ENCODE data around the gene TRAPPC11.
"Not testable (repeated sequence)": the region's sequence is repeated elsewhere in the genome, so short reads cannot be mapped to it uniquely, and the experiment has no call there.

TRAPPC11 gene

DNA sequence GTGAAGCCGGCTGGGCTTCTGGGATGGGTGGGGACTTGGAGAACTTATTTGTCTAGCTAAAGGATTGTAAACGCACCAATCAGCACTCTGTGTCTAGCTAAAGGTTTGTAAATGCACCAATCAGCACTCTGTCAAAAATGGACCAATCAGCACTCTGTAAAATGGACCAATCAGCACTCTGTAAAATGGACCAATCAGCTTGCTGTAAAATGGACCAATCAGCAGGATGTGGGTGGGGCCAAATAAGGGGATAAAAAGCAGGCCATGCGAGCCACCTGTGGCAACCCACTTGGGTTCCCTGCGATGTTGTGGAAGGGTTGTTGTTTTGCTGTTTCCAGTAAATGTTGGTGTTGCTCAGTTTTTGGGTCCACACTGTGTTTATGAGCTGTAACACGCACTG is 66.5 kb downstream of the TRAPPC11 start:
- not testable (repeated sequence) for ATAC-seq, H3K27ac Mint-ChIP-seq, H3K9me3 Mint-ChIP-seq, H3K4me3 Mint-ChIP-seq, DNase-seq
- H3K4me1 Mint-ChIP-seq = peaks cover 17% of the 10 kb centered on the region
- peaks cover 27% of the 10 kb centered on the region for H3K27me3 Mint-ChIP-seq

DNA sequence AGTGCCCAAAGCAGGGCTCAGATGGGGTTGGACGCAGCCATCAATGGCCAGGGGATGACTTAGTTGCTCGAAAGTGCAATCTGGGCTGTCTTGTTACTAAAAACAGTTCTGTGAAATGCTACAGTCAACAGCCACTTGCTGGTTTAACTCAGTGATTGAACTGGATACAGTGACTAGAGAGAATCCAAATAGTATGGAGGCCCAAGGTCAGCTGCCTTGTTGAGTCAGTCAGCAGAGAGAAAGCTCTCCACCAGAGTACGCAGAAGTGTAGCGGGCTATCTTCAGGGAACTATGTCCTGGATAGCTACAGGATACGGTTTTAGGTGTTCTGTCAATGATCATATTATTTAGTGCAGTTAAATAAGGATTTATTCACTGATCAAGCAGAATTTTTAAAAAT is 68.4 kb downstream of the TRAPPC11 start:
- ATAC-seq (no peak), DNase-seq (no peak)
- Mint-ChIP-seq H3K27ac (no peak overlapping the region), H3K4me1 (peaks cover 8% of the 10 kb centered on the region), H3K9me3 (no peaks in the 10 kb centered on the region), H3K4me3 (no peak overlapping the region), H3K27me3 (peaks cover 17% of the 10 kb centered on the region)

DNA sequence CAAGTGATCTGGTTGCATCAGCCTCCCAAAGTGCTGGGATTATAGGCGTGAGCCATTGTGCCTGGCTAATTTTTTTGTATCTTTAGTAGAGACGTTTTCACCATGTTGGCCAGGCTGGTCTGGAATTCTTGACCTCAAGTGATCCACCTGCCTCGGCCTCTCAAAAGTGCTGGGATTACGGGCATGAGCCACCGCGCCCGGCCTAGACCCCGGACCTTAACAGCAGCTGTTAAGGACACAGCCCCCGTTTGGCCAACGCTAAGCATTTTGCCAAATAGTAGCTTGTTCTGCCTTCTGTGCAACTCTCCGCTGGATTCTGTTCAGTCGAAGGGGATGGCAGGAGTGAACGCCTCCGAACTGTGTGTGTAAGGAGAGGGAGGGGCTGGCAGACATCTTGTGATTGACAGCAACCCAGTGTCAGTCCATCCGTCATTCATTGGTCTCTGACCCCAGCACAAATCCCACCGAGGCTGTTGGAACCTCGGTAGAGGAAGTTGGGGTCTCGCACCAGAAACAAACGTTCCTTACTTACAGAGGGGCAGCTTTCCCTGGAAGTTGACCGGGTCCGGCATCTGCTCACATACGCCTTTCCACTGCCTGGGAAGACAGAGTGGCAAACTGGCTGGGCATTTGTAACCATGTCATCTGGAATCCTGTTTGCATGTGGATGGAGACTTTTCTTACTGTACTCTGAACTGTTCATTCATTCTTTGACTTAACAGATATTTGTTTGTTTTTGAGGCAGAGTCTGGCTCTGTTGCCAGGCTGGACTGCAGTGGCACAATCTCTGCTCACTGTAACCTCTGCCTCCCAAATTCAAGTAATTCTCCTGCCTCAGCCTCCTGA is 69.4 kb downstream of the TRAPPC11 start:
- H3K27ac Mint-ChIP-seq = no peak overlapping the region
- peaks cover 12% of the 10 kb centered on the region for H3K27me3 Mint-ChIP-seq
- no peak for ATAC-seq
- peaks cover 3% of the 10 kb centered on the region for H3K4me1 Mint-ChIP-seq
- no peaks in the 10 kb centered on the region for H3K9me3 Mint-ChIP-seq
- H3K4me3 Mint-ChIP-seq = no peak overlapping the region
- DNase-seq = no peak

DNA sequence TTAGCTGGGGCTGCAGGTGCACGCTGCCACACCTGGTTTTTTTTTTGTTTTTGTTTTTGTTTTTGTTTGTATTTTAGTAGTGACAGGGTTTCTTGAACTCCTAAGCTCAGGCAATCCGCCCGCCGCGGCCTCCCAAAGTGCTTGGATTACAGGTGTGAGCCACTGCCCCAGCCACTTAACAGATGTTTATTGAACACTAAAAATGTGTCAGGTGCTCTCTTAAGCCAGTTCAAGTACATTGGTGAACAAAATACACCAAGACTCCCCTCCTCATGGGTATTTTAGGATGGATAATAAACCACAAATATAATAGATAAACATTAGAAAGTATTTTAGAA is 69.9 kb downstream of the TRAPPC11 start:
- ATAC-seq = no peak
- H3K9me3 Mint-ChIP-seq = no peaks in the 10 kb centered on the region
- peaks cover 6% of the 10 kb centered on the region for H3K27me3 Mint-ChIP-seq
- no peaks in the 10 kb centered on the region for H3K4me1 Mint-ChIP-seq
- no peak overlapping the region for H3K27ac Mint-ChIP-seq
- DNase-seq = no peak
- H3K4me3 Mint-ChIP-seq = no peak overlapping the region

DNA sequence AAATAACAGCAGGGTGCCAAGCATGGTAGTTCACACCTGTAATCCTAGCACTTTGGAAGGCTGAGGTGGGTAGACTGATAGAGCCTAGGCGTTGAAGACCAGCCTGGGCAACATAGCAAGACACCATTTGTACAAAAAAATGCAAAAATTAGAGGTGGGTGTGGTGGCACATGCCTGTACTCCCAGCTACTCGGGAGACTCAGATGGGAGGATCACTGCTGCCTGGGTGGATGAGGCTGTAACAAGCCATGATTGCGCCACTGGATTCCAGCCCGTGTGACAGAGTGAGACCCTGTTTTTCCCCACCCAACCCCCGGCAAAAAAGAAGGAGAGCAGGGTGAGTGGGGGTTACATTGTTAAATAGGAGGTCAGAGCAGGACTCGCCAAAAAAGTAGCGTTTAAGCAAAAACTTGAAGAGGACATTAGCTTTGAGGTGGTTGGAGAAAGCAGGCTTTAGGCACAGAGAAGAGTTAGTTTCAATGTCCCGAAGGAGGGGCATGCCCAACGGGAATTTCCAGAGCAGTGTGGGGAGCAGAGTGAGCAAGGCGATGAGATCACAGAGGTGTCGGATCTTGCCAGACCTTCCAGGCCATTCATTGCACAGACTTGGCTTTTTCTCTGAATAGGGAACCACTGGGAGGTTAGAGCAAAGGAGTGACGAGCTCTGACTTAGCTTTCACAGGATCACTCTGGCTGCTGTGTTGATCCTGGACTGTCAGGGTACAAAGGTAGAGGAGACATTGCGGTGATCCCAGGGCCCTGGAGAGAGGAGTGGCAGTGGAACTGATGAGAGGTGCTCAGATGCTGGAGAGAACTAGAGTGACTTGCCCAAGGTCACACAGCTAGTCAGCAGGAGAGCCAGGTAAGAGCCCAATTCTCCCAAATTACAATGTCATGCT is 70.6 kb downstream of the TRAPPC11 start:
- Mint-ChIP-seq H3K27me3 (no peaks in the 10 kb centered on the region), H3K4me3 (no peak overlapping the region), H3K27ac (no peak overlapping the region), H3K4me1 (no peaks in the 10 kb centered on the region), H3K9me3 (no peaks in the 10 kb centered on the region)
- ATAC-seq = peak; percentile 10
- DNase-seq = no peak

DNA sequence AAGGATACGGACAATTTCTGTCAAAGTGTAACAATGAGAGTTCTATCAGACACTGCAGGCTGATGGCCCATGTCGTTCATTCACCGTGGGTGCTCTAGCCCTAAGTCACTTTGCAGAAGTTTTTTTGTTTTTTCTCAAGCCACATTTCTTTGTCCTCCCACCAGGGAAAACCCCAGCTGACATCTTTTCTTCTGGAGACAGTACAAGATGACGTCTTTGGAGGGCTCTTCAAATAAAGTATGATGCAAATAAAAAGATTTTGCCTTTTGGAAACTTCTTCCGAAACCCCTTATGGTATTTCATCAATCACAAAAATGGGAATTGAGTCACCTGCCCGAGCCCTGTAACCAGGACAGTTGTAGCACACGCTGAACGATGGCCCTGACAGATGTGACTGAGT is 73.2 kb downstream of the TRAPPC11 start:
- H3K4me3 Mint-ChIP-seq = no peak overlapping the region
- no peak for DNase-seq
- ATAC-seq = no peak
- no peaks in the 10 kb centered on the region for H3K27me3 Mint-ChIP-seq
- no peaks in the 10 kb centered on the region for H3K4me1 Mint-ChIP-seq
- H3K27ac Mint-ChIP-seq = no peak overlapping the region
- no peaks in the 10 kb centered on the region for H3K9me3 Mint-ChIP-seq

DNA sequence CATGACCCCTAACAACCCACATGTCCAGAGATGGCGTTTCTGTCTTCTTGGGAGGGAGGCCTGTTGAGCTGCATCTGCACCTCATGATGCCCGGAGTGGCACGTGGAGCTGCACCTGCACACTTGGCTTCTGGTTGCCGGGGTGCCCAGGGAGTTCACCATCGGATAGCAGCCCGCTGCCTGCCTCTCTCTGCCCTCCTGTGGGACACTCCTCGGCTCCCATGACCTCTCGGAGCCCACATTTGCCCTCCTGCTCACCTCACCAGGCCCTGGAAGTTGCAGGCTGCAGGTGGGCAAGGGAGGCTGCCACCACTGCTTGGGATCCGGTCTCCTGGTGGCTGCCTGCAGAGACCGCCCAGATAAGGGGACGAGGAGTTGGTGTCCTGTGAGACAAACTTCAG is 74.1 kb downstream of the TRAPPC11 start:
- Mint-ChIP-seq H3K27ac (no peak overlapping the region), H3K4me1 (no peaks in the 10 kb centered on the region), H3K9me3 (no peaks in the 10 kb centered on the region), H3K27me3 (no peaks in the 10 kb centered on the region), H3K4me3 (no peak overlapping the region)
- no peak for DNase-seq
- ATAC-seq = peak; percentile 42

DNA sequence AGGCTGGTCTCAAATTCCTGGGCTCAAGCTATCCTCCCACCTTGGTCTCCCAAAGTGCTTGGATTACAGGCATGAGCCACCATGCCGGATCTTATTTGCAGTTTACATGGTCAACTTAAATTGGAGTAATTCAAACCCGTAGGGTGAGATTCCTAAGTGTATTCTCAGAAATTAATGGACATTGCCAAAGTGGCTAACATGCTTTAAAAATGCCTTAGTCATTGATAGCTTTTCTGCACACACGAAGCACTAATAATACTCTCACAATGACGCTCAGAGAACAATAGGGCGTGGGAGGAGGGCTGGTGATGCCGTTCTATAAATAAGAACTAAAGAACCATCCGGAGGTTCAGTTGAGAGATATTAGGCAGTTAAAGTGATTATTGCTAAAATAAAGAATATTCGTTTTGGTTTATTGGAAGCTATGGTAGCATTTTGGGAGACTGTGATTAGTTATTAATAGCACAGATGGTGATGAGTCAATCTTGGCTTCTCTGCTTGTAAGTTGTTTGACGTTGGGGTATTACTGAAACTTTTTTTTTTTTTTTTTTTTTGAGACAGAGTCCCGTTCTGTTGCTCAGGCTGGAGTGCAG is 79.1 kb downstream of the TRAPPC11 start:
- Mint-ChIP-seq H3K27ac (no peak overlapping the region), H3K4me1 (no peaks in the 10 kb centered on the region), H3K9me3 (no peaks in the 10 kb centered on the region), H3K27me3 (no peaks in the 10 kb centered on the region), H3K4me3 (no peak overlapping the region)
- ATAC-seq = no peak
- no peak for DNase-seq

DNA sequence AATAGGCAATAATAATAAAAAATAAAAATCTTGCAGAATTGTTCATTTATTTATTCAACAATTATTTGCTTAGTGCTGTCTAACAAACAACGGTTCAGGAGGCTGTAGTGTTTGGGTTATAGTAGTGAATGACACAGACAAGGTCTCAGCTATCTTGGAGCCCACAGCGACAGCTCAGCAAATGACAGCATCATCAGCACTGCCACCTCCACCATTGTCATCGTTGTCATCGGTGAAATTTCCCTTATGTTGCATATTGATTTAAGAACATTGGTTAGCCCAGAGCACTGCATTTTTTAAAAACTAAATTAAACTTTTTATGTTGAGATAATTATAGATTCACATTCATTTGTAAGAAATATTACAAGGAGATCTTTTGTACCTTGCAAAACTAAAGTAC is 79.9 kb downstream of the TRAPPC11 start:
- Mint-ChIP-seq H3K4me1 (no peaks in the 10 kb centered on the region), H3K9me3 (no peaks in the 10 kb centered on the region), H3K4me3 (no peak overlapping the region), H3K27me3 (no peaks in the 10 kb centered on the region), H3K27ac (peak overlapping the region in 1 of 2 donors; percentile 63)
- DNase-seq (no peak), ATAC-seq (no peak)

DNA sequence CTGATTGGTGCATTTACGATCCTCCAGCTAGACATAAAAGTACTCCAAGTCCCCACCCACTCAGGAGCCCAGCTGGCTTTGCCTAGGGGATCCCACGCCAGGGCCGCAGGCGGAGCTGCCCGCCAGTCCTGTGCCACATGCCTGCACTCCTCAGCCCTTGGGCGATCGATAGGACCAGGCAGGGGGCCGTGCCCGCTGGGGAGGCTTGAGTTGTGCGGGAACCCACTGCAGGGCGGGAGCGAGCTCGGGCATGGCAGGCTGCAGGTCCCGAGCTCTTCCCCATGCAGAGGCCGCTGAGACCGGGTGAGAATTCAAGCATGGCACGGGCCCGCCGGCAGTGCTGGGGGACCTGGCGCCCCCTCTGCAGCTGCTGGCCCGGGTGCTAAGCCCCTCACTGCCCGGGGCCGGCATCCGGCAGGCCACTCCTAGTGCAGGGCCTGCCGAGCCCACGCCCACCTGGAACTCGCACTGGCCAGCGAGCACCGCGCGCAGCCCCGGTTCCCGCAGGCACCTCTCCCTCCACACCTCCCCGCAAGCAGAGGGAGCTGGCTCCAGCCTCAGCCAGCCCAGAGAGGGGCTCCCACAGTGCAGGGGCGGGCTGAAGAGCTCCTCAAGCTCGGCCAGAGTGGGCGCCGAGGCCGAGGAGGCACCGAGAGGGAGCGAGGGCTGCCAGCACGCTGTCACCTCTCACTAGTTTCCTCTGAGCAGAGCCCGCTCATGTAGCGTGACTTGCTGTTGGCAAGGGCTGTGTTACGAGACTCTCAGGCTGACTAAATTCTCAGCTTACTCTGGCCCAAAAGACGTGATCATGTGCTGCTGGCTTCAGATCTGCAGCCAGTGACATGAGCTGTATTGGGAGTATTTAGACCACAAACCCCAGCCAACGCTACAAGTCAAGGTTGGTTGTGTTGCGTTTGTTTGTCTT is 87.5 kb downstream of the TRAPPC11 start:
- Mint-ChIP-seq H3K27ac (no peak overlapping the region), H3K27me3 (no peaks in the 10 kb centered on the region), H3K9me3 (peaks cover 0 to 6% of the 10 kb centered on the region in 2 donors), H3K4me3 (no peak overlapping the region), H3K4me1 (no peaks in the 10 kb centered on the region)
- ATAC-seq (no peak), DNase-seq (no peak)

DNA sequence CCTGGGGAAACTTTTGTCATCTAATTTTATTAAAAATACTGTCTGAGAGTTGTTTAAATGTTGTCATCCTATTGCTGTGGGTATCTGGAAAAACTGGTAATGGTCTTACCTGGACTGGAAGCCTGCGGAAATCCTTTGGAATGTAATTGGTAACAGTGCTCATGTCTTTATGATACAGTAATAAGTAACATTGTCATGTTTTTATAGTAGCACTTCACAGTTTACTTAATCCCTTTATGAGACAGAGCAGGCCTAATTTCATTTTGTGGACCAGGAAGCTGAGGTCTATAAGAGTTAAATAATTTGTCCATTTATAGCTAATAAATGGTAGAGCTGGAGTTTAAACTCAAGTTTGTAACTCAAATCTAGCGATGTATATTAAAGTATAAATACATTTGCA is 88.3 kb downstream of the TRAPPC11 start:
- Mint-ChIP-seq H3K4me1 (no peaks in the 10 kb centered on the region), H3K4me3 (no peak overlapping the region), H3K9me3 (peaks cover 0 to 7% of the 10 kb centered on the region in 2 donors), H3K27ac (no peak overlapping the region), H3K27me3 (no peaks in the 10 kb centered on the region)
- ATAC-seq (no peak), DNase-seq (no peak)

DNA sequence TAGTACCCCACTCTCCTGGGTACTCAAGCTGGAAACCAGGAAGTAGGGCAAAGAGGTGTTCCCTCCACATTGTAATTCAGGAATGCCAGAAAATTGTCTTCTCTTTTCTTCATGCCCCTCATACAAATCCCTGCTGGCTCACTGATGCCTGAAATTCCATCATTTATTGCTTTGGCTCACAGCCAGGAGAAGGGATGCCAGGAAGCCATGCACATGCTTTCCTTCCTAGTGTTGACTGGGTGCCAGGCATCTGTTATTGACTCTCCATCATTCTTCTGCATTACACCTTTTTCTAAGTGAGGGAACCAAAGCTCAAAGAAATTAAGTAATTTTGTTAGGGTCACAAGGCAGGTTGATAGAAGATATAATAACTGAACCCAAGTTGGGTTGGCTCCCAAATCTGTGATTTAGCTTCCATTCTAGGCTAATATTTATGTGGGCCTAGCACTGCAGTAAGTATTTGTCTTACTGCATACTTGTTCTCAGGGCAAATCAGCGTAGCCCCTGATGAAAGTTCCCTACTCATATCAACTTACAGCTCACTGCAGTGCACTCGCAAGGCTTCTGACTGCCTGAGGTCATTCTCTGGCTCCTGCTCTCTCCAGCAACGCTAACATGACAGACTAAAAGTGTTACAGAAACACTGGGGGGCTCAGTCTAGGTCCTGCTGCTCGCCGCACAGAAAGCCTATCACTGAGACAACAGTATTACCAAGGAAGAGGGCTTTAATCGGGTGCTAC is 89.0 kb downstream of the TRAPPC11 start:
- Mint-ChIP-seq H3K9me3 (peaks cover 0 to 7% of the 10 kb centered on the region in 2 donors), H3K27me3 (no peaks in the 10 kb centered on the region), H3K27ac (no peak overlapping the region), H3K4me1 (no peaks in the 10 kb centered on the region), H3K4me3 (no peak overlapping the region)
- ATAC-seq (no peak), DNase-seq (no peak)

DNA sequence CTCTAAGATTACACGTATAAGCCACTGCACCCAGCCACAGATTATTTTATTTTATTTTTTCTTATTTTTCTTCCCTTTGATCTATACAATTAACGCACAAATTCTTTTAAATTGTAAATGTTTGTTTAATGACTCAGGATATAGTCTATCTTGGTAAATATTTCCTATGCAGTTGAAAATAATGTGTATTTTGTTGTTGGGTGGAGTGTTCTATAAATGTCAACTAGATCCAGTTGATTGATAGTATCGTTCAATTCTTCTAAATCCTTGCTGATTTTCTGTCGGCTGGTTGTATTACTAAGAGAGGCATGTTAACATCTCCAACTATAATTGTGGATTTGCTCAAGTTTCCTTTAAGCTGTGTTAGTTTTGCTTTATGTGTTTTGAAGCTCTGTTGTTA is 92.0 kb downstream of the TRAPPC11 start:
- no peaks in the 10 kb centered on the region for H3K4me1 Mint-ChIP-seq
- no peak for ATAC-seq
- no peaks in the 10 kb centered on the region for H3K27me3 Mint-ChIP-seq
- DNase-seq = no peak
- H3K4me3 Mint-ChIP-seq = no peak overlapping the region
- H3K9me3 Mint-ChIP-seq = peaks cover 0 to 7% of the 10 kb centered on the region in 2 donors
- no peak overlapping the region for H3K27ac Mint-ChIP-seq

DNA sequence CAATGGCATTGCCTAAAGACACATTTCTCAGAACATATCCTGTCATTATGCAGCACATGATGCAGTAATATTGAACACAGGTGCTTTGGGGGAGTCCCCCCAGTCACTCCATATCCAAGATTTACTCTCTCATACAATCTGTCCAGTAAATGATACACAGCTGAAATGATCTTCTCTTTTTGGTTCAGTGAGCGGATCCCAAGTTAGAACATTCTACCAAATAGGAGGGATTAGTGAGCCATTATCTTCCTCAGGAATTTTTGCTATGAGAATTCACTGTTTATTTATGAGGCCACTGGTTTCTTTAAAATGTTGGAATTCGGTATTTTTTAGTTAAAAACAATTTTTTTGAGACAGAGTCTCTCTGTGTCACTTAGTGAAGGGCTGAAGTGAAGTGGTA is 96.5 kb downstream of the TRAPPC11 start:
- Mint-ChIP-seq H3K27me3 (peaks cover 22% of the 10 kb centered on the region), H3K4me3 (no peak overlapping the region), H3K27ac (no peak overlapping the region), H3K4me1 (no peaks in the 10 kb centered on the region), H3K9me3 (peaks cover 0 to 7% of the 10 kb centered on the region in 2 donors)
- ATAC-seq (no peak), DNase-seq (no peak)

Measured in stimulated activated naive CD8-positive, alpha-beta T cell treated with anti-CD3 and anti-CD28 coated beads, Interleukin-15, amount 100 ng/mL, for 72 hours (primary cell).